ENCODE measurements around the gene NCAN.

The NCAN gene

DNA sequence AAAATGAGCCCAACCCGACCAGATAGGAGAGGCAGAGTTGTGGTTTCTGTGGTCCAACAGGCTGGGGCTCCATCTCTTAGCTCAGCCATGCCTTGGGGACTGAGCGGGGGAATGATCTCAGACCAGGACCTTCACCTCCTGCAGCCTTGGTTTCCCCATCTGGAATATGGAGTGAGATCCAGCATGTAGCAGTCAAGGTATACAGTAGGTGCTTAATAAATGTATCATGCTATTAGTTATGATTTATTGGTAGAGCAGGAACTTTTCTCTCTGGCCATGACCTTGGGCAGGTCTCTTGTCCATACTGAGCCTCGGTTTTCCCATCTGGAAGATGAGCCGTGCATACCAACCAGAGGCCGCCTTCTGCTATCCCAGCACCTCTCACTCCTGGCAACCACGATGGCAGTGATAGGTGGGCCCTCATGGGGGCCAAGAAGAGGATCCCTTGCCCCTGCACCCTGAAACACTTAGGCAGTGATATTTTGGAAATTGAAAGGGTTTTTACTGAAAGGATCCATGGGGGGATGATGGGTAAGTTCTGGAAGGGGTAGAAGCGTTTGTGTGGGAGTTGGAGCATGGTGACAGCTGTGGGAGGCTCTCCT, 52.2 kb downstream of the NCAN start:
- TF ChIP-seq CREB1 (IDR thresholded peaks at IDR 0.05; ENCODE audit: low read depth), result no peak
- TF ChIP-seq, protein P1, sequence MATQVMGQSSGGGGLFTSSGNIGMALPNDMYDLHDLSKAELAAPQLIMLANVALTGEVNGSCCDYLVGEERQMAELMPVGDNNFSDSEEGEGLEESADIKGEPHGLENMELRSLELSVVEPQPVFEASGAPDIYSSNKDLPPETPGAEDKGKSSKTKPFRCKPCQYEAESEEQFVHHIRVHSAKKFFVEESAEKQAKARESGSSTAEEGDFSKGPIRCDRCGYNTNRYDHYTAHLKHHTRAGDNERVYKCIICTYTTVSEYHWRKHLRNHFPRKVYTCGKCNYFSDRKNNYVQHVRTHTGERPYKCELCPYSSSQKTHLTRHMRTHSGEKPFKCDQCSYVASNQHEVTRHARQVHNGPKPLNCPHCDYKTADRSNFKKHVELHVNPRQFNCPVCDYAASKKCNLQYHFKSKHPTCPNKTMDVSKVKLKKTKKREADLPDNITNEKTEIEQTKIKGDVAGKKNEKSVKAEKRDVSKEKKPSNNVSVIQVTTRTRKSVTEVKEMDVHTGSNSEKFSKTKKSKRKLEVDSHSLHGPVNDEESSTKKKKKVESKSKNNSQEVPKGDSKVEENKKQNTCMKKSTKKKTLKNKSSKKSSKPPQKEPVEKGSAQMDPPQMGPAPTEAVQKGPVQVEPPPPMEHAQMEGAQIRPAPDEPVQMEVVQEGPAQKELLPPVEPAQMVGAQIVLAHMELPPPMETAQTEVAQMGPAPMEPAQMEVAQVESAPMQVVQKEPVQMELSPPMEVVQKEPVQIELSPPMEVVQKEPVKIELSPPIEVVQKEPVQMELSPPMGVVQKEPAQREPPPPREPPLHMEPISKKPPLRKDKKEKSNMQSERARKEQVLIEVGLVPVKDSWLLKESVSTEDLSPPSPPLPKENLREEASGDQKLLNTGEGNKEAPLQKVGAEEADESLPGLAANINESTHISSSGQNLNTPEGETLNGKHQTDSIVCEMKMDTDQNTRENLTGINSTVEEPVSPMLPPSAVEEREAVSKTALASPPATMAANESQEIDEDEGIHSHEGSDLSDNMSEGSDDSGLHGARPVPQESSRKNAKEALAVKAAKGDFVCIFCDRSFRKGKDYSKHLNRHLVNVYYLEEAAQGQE (IDR thresholded peaks at IDR 0.05; ENCODE audit: low read depth), result no peak
- no peak for TF ChIP-seq TEAD4 (IDR thresholded peaks at IDR 0.05)
- TF ChIP-seq FOXM1 (IDR thresholded peaks at IDR 0.05; ENCODE audit: borderline replicate concordance, low read depth), result no peak
- no peak for TF ChIP-seq YY1 (IDR thresholded peaks at IDR 0.05; ENCODE audit: low read depth)
- no peak for TF ChIP-seq TCF12 (IDR thresholded peaks at IDR 0.05; ENCODE audit: low read depth)
- TF ChIP-seq, protein P2, sequence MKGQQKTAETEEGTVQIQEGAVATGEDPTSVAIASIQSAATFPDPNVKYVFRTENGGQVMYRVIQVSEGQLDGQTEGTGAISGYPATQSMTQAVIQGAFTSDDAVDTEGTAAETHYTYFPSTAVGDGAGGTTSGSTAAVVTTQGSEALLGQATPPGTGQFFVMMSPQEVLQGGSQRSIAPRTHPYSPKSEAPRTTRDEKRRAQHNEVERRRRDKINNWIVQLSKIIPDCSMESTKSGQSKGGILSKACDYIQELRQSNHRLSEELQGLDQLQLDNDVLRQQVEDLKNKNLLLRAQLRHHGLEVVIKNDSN (IDR thresholded peaks at IDR 0.05), result no peak
- TF ChIP-seq RAD21 (IDR thresholded peaks at IDR 0.05; ENCODE audit: low read depth), result no peak
- no peak for TF ChIP-seq EP300 (IDR thresholded peaks at IDR 0.05; ENCODE audit: borderline replicate concordance)
- TF ChIP-seq ZBTB7A (IDR thresholded peaks at IDR 0.05; ENCODE audit: low read depth), result no peak
- TF ChIP-seq, protein P3, sequence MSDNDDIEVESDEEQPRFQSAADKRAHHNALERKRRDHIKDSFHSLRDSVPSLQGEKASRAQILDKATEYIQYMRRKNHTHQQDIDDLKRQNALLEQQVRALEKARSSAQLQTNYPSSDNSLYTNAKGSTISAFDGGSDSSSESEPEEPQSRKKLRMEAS (IDR thresholded peaks at IDR 0.05), result no peak
- no peak for TF ChIP-seq TAF1 (IDR thresholded peaks at IDR 0.05; ENCODE audit: low read depth)
- TF ChIP-seq CEBPB (IDR thresholded peaks at IDR 0.05), result no peak
- no peak for TF ChIP-seq NFIC (IDR thresholded peaks at IDR 0.05)
- no peak for TF ChIP-seq EGR1 (IDR thresholded peaks at IDR 0.05)

DNA sequence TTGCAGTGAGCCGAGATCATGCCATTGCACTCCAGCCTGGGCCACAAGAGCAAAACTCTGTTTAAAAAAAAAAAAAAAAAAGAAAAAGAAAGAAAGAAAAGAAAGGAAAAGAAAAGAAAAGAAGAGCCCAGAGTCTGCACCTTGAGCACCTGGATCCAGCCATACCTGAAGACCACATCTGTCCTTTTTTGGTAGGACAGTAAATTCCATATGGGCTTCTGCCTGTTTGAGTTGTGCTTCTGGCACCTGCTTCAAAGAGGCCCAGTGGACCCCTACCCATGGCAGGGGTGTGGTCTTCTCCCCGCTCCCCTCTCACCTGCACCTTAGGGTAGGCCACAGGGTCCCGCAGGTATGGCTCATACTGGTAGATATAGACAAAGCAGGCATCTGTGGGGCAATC, 55.5 kb downstream of the NCAN start:
- TF ChIP-seq, protein P1 (IDR thresholded peaks at IDR 0.05; ENCODE audit: low read depth), result no peak
- TF ChIP-seq NFIC (IDR thresholded peaks at IDR 0.05), result no peak
- no peak for TF ChIP-seq CEBPB (IDR thresholded peaks at IDR 0.05)
- TF ChIP-seq YY1 (IDR thresholded peaks at IDR 0.05; ENCODE audit: low read depth), result no peak
- no peak for TF ChIP-seq CREB1 (IDR thresholded peaks at IDR 0.05; ENCODE audit: low read depth)
- TF ChIP-seq FOXM1 (IDR thresholded peaks at IDR 0.05; ENCODE audit: borderline replicate concordance, low read depth), result no peak
- TF ChIP-seq EP300 (IDR thresholded peaks at IDR 0.05; ENCODE audit: borderline replicate concordance), result no peak
- TF ChIP-seq, protein P2 (IDR thresholded peaks at IDR 0.05), result no peak
- TF ChIP-seq, protein P3 (IDR thresholded peaks at IDR 0.05), result no peak
- no peak for TF ChIP-seq TCF12 (IDR thresholded peaks at IDR 0.05; ENCODE audit: low read depth)
- no peak for TF ChIP-seq TEAD4 (IDR thresholded peaks at IDR 0.05)

DNA sequence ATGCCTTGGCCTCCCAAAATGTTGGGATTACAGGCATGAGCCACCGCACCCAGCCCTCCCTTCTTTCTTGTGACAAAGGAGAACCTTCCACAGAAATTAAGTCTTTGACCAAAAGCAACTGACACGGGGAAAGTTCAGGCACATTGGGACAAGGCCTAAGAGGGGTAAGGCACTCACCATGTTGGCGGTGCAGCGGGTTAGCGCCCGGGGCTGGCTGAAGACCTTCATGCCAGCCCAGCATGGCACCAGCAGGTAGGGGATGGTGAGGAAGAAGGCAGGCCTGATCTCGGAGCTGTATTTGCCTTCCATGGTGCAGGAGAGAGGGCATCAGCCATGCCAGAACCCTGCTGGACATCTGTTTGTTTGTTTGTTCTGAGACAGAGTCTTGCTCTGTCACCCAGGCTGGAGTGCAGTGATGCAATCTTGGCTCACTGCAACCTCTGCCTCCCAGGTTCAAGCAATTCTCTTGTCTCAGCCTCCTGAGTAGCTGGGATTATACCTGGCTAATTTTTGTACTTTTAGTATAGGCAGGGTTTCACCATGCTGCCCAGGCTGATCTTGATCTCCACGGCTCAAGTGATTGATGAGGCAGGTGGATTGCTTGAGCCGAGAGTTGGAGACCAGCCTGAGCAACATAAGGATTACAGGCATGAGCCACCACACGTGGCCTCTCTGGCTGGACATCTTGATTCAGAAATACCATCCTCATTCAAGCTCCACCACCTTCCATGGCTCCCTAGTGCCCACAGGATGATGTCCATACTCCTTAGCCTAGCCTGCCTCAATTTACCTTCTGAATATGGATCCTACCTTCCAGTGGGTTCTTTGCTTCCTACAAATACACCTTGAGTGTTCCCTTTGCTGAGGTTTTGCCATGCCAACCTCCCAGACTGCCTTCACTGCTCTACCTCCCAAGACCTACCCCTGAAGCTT, 57.0 kb downstream of the NCAN start:
- TF ChIP-seq, protein P1 (IDR thresholded peaks at IDR 0.05; ENCODE audit: low read depth), result no peak
- TF ChIP-seq EP300 (IDR thresholded peaks at IDR 0.05; ENCODE audit: borderline replicate concordance) (no peak), EGR1 (IDR thresholded peaks at IDR 0.05) (no peak), YY1 (IDR thresholded peaks at IDR 0.05; ENCODE audit: low read depth) (no peak), TCF12 (IDR thresholded peaks at IDR 0.05; ENCODE audit: low read depth) (no peak), ZBTB7A (IDR thresholded peaks at IDR 0.05; ENCODE audit: low read depth) (no peak), FOXM1 (IDR thresholded peaks at IDR 0.05; ENCODE audit: borderline replicate concordance, low read depth) (no peak), NFIC (IDR thresholded peaks at IDR 0.05) (no peak), RAD21 (IDR thresholded peaks at IDR 0.05; ENCODE audit: low read depth) (no peak)
